ENCODE results near the gene WNT7B.

The WNT7B gene

GRCh38 chr22:45998638-45999378 lies 21.8 kb upstream of the WNT7B start:
- H3K4ac ChIP-seq (ENCODE audit: low read depth, low read length), result no peak overlapping the region
- H3K79me2 ChIP-seq (ENCODE audit: control insufficient read depth, insufficient read depth, low read length), result no peaks in the 10 kb centered on the region
- H3K4me3 ChIP-seq (ENCODE audit: low read length), result no peak overlapping the region
- H3K79me1 ChIP-seq (ENCODE audit: low read length), result no peaks in the 10 kb centered on the region
- H3K18ac ChIP-seq (ENCODE audit: low read length), result no peak overlapping the region
- no peak overlapping the region for H2BK15ac ChIP-seq (replicated peaks; ENCODE audit: low read depth)
- H3K27me3 ChIP-seq (ENCODE audit: insufficient read depth, low read length, poor library complexity), result no peaks in the 10 kb centered on the region
- H4K8ac ChIP-seq (ENCODE audit: low read depth, low read length), result no peak overlapping the region
- no peak overlapping the region for H2AK5ac ChIP-seq (ENCODE audit: low read length)
- H4K5ac ChIP-seq (ENCODE audit: low read length), result no peak overlapping the region
- H3K9ac ChIP-seq (ENCODE audit: low read length), result no peak overlapping the region
- H3K23ac ChIP-seq (ENCODE audit: low read length), result no peak overlapping the region
- no peaks in the 10 kb centered on the region for H3K4me1 ChIP-seq (ENCODE audit: control insufficient read depth, low read depth, low read length)
- H3K36me3 ChIP-seq (ENCODE audit: control insufficient read depth, insufficient read depth, low read length), result no peaks in the 10 kb centered on the region
- H2BK5ac ChIP-seq (ENCODE audit: low read length), result no peak overlapping the region
- DNase-seq, result no peak
- no peak overlapping the region for H3K4me2 ChIP-seq (ENCODE audit: low read length)
- no CpG with 5 or more reads among the region's 13 CpGs for WGBS (ENCODE audit: extremely low coverage, insufficient coverage, low lambda C conversion rate)
- no peak overlapping the region for H3K56ac ChIP-seq (ENCODE audit: low read length)
- no peak overlapping the region for H3K27ac ChIP-seq (ENCODE audit: low read depth, low read length)
- no peak overlapping the region for H2BK120ac ChIP-seq (ENCODE audit: low read depth, low read length)

- H4K8ac ChIP-seq (ENCODE audit: low read depth, low read length), result no peak overlapping the region
- H3K4me2 ChIP-seq (ENCODE audit: low read length), result no peak overlapping the region
- H2BK15ac ChIP-seq (replicated peaks; ENCODE audit: low read depth), result no peak overlapping the region
- H4K5ac ChIP-seq (ENCODE audit: low read length), result no peak overlapping the region
- H3K23ac ChIP-seq (ENCODE audit: low read length), result no peak overlapping the region
- peak overlapping the region; percentile 65 for H3K56ac ChIP-seq (ENCODE audit: low read length)
- H2BK5ac ChIP-seq (ENCODE audit: low read length), result no peak overlapping the region
- H3K4me3 ChIP-seq (ENCODE audit: low read length), result no peak overlapping the region
- no CpG with 5 or more reads among the region's 17 CpGs for WGBS (ENCODE audit: extremely low coverage, insufficient coverage, low lambda C conversion rate)
- no peaks in the 10 kb centered on the region for H3K79me2 ChIP-seq (ENCODE audit: control insufficient read depth, insufficient read depth, low read length)
- no peak overlapping the region for H3K4ac ChIP-seq (ENCODE audit: low read depth, low read length)
- no peak overlapping the region for H3K9ac ChIP-seq (ENCODE audit: low read length)
- H3K4me1 ChIP-seq (ENCODE audit: control insufficient read depth, low read depth, low read length), result no peaks in the 10 kb centered on the region
- H3K36me3 ChIP-seq (ENCODE audit: control insufficient read depth, insufficient read depth, low read length), result no peaks in the 10 kb centered on the region
- no peak overlapping the region for H3K18ac ChIP-seq (ENCODE audit: low read length)
- H2AK5ac ChIP-seq (ENCODE audit: low read length), result no peak overlapping the region
- no peak overlapping the region for H2BK120ac ChIP-seq (ENCODE audit: low read depth, low read length)
- DNase-seq, result no peak
- H3K27me3 ChIP-seq (ENCODE audit: insufficient read depth, low read length, poor library complexity), result no peaks in the 10 kb centered on the region
- H3K27ac ChIP-seq (ENCODE audit: low read depth, low read length), result no peak overlapping the region
- H3K79me1 ChIP-seq (ENCODE audit: low read length), result no peaks in the 10 kb centered on the region
Measured at GRCh38 chr22:45997777-45998637, 21.0 kb upstream of the WNT7B start.

- H3K4me3 ChIP-seq (ENCODE audit: low read length), result no peak overlapping the region
- no peak overlapping the region for H3K4ac ChIP-seq (ENCODE audit: low read depth, low read length)
- no peak overlapping the region for H3K23ac ChIP-seq (ENCODE audit: low read length)
- no peak overlapping the region for H2BK5ac ChIP-seq (ENCODE audit: low read length)
- H3K4me1 ChIP-seq (ENCODE audit: control insufficient read depth, low read depth, low read length), result no peaks in the 10 kb centered on the region
- no peaks in the 10 kb centered on the region for H3K27me3 ChIP-seq (ENCODE audit: insufficient read depth, low read length, poor library complexity)
- peak; percentile 48 for DNase-seq
- no peak overlapping the region for H2BK15ac ChIP-seq (replicated peaks; ENCODE audit: low read depth)
- H3K56ac ChIP-seq (ENCODE audit: low read length), result peak overlapping the region; percentile 65
- H3K9ac ChIP-seq (ENCODE audit: low read length), result no peak overlapping the region
- WGBS (ENCODE audit: extremely low coverage, insufficient coverage, low lambda C conversion rate), result no CpG with 5 or more reads among the region's 16 CpGs
- H2BK120ac ChIP-seq (ENCODE audit: low read depth, low read length), result no peak overlapping the region
- no peak overlapping the region for H4K5ac ChIP-seq (ENCODE audit: low read length)
- no peak overlapping the region for H3K4me2 ChIP-seq (ENCODE audit: low read length)
- H3K79me1 ChIP-seq (ENCODE audit: low read length), result no peaks in the 10 kb centered on the region
- no peak overlapping the region for H3K27ac ChIP-seq (ENCODE audit: low read depth, low read length)
- no peak overlapping the region for H2AK5ac ChIP-seq (ENCODE audit: low read length)
- H3K36me3 ChIP-seq (ENCODE audit: control insufficient read depth, insufficient read depth, low read length), result no peaks in the 10 kb centered on the region
- H3K79me2 ChIP-seq (ENCODE audit: control insufficient read depth, insufficient read depth, low read length), result no peaks in the 10 kb centered on the region
- no peak overlapping the region for H4K8ac ChIP-seq (ENCODE audit: low read depth, low read length)
- H3K18ac ChIP-seq (ENCODE audit: low read length), result no peak overlapping the region
Measured at GRCh38 chr22:45997077-45997776, 20.3 kb upstream of the WNT7B start.

- no CpG with 5 or more reads among the region's 29 CpGs for WGBS (ENCODE audit: extremely low coverage, insufficient coverage, low lambda C conversion rate)
- Histone ChIP-seq H3K79me1 (ENCODE audit: low read length) (no peaks in the 10 kb centered on the region), H3K79me2 (ENCODE audit: control insufficient read depth, insufficient read depth, low read length) (no peaks in the 10 kb centered on the region), H3K27ac (ENCODE audit: low read depth, low read length) (no peak overlapping the region), H3K4me2 (ENCODE audit: low read length) (no peak overlapping the region), H2BK15ac (replicated peaks; ENCODE audit: low read depth) (no peak overlapping the region), H3K18ac (ENCODE audit: low read length) (no peak overlapping the region), H2BK120ac (ENCODE audit: low read depth, low read length) (no peak overlapping the region), H3K9ac (ENCODE audit: low read length) (no peak overlapping the region), H3K36me3 (ENCODE audit: control insufficient read depth, insufficient read depth, low read length) (no peaks in the 10 kb centered on the region), H2BK5ac (ENCODE audit: low read length) (no peak overlapping the region), H3K23ac (ENCODE audit: low read length) (no peak overlapping the region), H3K4me1 (ENCODE audit: control insufficient read depth, low read depth, low read length) (no peaks in the 10 kb centered on the region), H2AK5ac (ENCODE audit: low read length) (no peak overlapping the region), H4K5ac (ENCODE audit: low read length) (no peak overlapping the region), H3K27me3 (ENCODE audit: insufficient read depth, low read length, poor library complexity) (no peaks in the 10 kb centered on the region), H3K4ac (ENCODE audit: low read depth, low read length) (no peak overlapping the region), H3K4me3 (ENCODE audit: low read length) (no peak overlapping the region), H3K56ac (ENCODE audit: low read length) (no peak overlapping the region), H4K8ac (ENCODE audit: low read depth, low read length) (no peak overlapping the region)
- no peak for DNase-seq
Measured at GRCh38 chr22:45996241-45997076, 19.5 kb upstream of the WNT7B start.

- Histone ChIP-seq H4K8ac (ENCODE audit: low read depth, low read length) (no peak overlapping the region), H3K27ac (ENCODE audit: low read depth, low read length) (no peak overlapping the region), H3K4me2 (ENCODE audit: low read length) (no peak overlapping the region), H3K56ac (ENCODE audit: low read length) (no peak overlapping the region), H3K4me1 (ENCODE audit: control insufficient read depth, low read depth, low read length) (no peaks in the 10 kb centered on the region), H3K23ac (ENCODE audit: low read length) (no peak overlapping the region), H2BK5ac (ENCODE audit: low read length) (no peak overlapping the region), H2AK5ac (ENCODE audit: low read length) (no peak overlapping the region), H3K79me1 (ENCODE audit: low read length) (no peaks in the 10 kb centered on the region), H3K79me2 (ENCODE audit: control insufficient read depth, insufficient read depth, low read length) (no peaks in the 10 kb centered on the region), H3K9ac (ENCODE audit: low read length) (no peak overlapping the region), H3K36me3 (ENCODE audit: control insufficient read depth, insufficient read depth, low read length) (no peaks in the 10 kb centered on the region), H3K18ac (ENCODE audit: low read length) (no peak overlapping the region), H3K4ac (ENCODE audit: low read depth, low read length) (no peak overlapping the region), H3K27me3 (ENCODE audit: insufficient read depth, low read length, poor library complexity) (no peaks in the 10 kb centered on the region), H2BK120ac (ENCODE audit: low read depth, low read length) (no peak overlapping the region), H4K5ac (ENCODE audit: low read length) (no peak overlapping the region), H3K4me3 (ENCODE audit: low read length) (no peak overlapping the region), H2BK15ac (replicated peaks; ENCODE audit: low read depth) (no peak overlapping the region)
- no CpG with 5 or more reads among the region's 27 CpGs for WGBS (ENCODE audit: extremely low coverage, insufficient coverage, low lambda C conversion rate)
- no peak for DNase-seq
Measured at GRCh38 chr22:45995405-45996101, 18.6 kb upstream of the WNT7B start.
